Measurements from ENCODE around the gene COL17A1.

DNA sequence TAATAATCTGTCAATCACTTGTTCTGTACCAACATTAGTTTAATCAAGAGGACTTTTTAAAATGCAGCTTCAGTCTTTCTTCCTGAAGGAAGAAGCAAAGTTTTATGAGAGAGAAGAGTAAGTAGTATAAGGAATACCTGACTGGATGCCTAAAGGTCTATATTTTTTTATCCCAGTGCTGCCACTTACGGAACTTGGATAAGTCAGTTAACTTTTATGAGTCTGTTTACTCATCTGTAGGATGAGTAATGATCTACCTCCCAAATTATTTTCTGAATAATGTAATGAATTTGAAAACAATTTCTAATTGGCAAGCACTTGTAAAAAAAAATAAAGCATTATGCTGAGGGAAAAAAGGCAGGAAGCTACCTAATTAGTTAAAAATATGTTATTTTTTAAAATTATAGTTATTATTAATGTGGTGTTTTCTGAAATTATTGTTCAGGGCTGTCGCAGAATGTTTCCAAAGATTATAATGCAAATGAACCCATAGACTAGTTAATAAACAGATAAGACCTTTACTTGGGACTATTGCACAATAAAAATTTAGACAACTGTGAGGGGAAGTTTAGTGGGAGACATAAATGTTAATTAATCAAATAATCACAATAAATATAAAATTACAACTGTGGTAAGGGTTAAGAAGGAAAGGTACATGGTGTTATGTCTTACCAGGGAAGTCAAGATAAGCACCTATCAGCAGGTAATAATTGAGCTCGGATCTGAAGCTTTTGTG, 94.1 kb downstream of the COL17A1 start:
- TF ChIP-seq, protein P1, sequence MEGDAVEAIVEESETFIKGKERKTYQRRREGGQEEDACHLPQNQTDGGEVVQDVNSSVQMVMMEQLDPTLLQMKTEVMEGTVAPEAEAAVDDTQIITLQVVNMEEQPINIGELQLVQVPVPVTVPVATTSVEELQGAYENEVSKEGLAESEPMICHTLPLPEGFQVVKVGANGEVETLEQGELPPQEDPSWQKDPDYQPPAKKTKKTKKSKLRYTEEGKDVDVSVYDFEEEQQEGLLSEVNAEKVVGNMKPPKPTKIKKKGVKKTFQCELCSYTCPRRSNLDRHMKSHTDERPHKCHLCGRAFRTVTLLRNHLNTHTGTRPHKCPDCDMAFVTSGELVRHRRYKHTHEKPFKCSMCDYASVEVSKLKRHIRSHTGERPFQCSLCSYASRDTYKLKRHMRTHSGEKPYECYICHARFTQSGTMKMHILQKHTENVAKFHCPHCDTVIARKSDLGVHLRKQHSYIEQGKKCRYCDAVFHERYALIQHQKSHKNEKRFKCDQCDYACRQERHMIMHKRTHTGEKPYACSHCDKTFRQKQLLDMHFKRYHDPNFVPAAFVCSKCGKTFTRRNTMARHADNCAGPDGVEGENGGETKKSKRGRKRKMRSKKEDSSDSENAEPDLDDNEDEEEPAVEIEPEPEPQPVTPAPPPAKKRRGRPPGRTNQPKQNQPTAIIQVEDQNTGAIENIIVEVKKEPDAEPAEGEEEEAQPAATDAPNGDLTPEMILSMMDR (optimal IDR thresholded peaks at IDR 0.05 in 1 of 3, IDR thresholded peaks at IDR 0.05 in 1 of 3, conservative IDR thresholded peaks at IDR 0.05 in 1 of 3; ENCODE audit: extremely low read depth in 1 of 3, insufficient read depth in 2 of 3, low read length in 3 of 3) = no peak
- TF ChIP-seq EZH2 (IDR thresholded peaks at IDR 0.05; ENCODE audit: low read length) = no peak
